ENCODE results near the gene LENG8. TPM values are rescaled to one million over a fixed set of nuclear protein-coding genes. Genes with fewer than 3 reads are reported as not detected.
"Not testable (repeated sequence)": the region's sequence is repeated elsewhere in the genome, so short reads cannot be mapped to it uniquely, and the experiment has no call there.

Gene LENG8
- polyA plus RNA-seq, 1 donor from 2014 or later, result 24.2 TPM

GRCh38 chr19:54489766-54490165, 40.8 kb downstream of the LENG8 start:
- Histone ChIP-seq H4K20me1 (ENCODE audit: insufficient read depth) (no peaks in the 10 kb centered on the region), H3K27me3 (ENCODE audit: insufficient read depth, low read depth, low read length) (no peaks in the 10 kb centered on the region), H3K9ac (ENCODE audit: low read length) (no peak overlapping the region), H3K79me2 (replicated peaks; ENCODE audit: insufficient read depth, low read length) (no peaks in the 10 kb centered on the region), H3K4me2 (ENCODE audit: low read length) (no peak overlapping the region), H3K27ac (ENCODE audit: low read length) (no peak overlapping the region), H3F3A (ENCODE audit: insufficient read depth, low read length, poor library complexity, severe bottlenecking) (no peaks in the 10 kb centered on the region), H3K36me3 (ENCODE audit: insufficient read depth, low read length) (no peaks in the 10 kb centered on the region), H3K9me2 (ENCODE audit: insufficient read depth, low read length) (no peaks in the 10 kb centered on the region), H3K4me3 (ENCODE audit: low read length) (no peak overlapping the region), H2AFZ (ENCODE audit: low read depth, low read length) (no peak overlapping the region), H3K9me3 (ENCODE audit: low read length) (no peaks in the 10 kb centered on the region)
- TF ChIP-seq MXI1 (conservative IDR thresholded peaks at IDR 0.05; ENCODE audit: poor library complexity, severe bottlenecking) (no peak), TAF1 (IDR thresholded peaks at IDR 0.05; ENCODE audit: low read depth) (no peak), CTCF (IDR thresholded peaks at IDR 0.05; ENCODE audit: poor library complexity, severe bottlenecking) (no peak), POLR2AphosphoS5 (IDR thresholded peaks at IDR 0.05) (no peak), SMC3 (conservative IDR thresholded peaks at IDR 0.05; ENCODE audit: poor library complexity) (no peak), EZH2 (IDR thresholded peaks at IDR 0.05; ENCODE audit: borderline replicate concordance, insufficient read depth, low read length, poor library complexity, severe bottlenecking) (no peak), RAD21 (conservative IDR thresholded peaks at IDR 0.05) (no peak), EP300 (conservative IDR thresholded peaks at IDR 0.05; ENCODE audit: poor library complexity, severe bottlenecking) (no peak)
- TF ChIP-seq, protein P1, sequence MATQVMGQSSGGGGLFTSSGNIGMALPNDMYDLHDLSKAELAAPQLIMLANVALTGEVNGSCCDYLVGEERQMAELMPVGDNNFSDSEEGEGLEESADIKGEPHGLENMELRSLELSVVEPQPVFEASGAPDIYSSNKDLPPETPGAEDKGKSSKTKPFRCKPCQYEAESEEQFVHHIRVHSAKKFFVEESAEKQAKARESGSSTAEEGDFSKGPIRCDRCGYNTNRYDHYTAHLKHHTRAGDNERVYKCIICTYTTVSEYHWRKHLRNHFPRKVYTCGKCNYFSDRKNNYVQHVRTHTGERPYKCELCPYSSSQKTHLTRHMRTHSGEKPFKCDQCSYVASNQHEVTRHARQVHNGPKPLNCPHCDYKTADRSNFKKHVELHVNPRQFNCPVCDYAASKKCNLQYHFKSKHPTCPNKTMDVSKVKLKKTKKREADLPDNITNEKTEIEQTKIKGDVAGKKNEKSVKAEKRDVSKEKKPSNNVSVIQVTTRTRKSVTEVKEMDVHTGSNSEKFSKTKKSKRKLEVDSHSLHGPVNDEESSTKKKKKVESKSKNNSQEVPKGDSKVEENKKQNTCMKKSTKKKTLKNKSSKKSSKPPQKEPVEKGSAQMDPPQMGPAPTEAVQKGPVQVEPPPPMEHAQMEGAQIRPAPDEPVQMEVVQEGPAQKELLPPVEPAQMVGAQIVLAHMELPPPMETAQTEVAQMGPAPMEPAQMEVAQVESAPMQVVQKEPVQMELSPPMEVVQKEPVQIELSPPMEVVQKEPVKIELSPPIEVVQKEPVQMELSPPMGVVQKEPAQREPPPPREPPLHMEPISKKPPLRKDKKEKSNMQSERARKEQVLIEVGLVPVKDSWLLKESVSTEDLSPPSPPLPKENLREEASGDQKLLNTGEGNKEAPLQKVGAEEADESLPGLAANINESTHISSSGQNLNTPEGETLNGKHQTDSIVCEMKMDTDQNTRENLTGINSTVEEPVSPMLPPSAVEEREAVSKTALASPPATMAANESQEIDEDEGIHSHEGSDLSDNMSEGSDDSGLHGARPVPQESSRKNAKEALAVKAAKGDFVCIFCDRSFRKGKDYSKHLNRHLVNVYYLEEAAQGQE (IDR thresholded peaks at IDR 0.05; ENCODE audit: borderline replicate concordance), result no peak

DNA sequence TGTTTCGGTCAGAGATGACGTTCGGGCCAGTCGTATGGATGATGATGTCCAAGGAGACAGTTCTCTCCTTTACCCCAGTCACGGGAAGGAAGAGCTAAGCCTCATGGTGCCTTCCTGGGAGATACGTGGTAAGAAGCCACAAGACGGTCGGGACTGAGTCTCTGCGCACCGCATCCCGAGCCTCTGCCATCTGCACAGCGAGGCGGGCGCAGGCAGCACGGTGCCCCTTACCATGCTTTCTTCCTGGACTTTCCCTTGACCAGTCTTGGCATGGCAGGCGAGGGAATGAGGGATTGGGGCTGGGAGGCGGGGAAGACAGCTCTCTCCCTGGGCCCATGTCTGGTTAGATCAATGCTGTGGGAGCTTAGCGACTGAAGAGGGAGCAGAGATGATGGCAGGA, 43.6 kb downstream of the LENG8 start:
- no peaks in the 10 kb centered on the region for H3K79me2 ChIP-seq (replicated peaks; ENCODE audit: insufficient read depth, low read length)
- H3K36me3 ChIP-seq (ENCODE audit: insufficient read depth, low read length), result no peaks in the 10 kb centered on the region
- no peak overlapping the region for H3K4me3 ChIP-seq (ENCODE audit: low read length)
- H2AFZ ChIP-seq (ENCODE audit: low read depth, low read length), result no peak overlapping the region
- TF ChIP-seq RAD21 (conservative IDR thresholded peaks at IDR 0.05) (no peak), MXI1 (conservative IDR thresholded peaks at IDR 0.05; ENCODE audit: poor library complexity, severe bottlenecking) (no peak)
- no peak overlapping the region for H3K27ac ChIP-seq (ENCODE audit: low read length)
- no peaks in the 10 kb centered on the region for H3K27me3 ChIP-seq (ENCODE audit: insufficient read depth, low read depth, low read length)
- no peaks in the 10 kb centered on the region for H3K9me3 ChIP-seq (ENCODE audit: low read length)
- no peaks in the 10 kb centered on the region for H3K9me2 ChIP-seq (ENCODE audit: insufficient read depth, low read length)
- H3K4me2 ChIP-seq (ENCODE audit: low read length), result no peak overlapping the region
- H4K20me1 ChIP-seq (ENCODE audit: insufficient read depth), result no peaks in the 10 kb centered on the region
- no peaks in the 10 kb centered on the region for H3F3A ChIP-seq (ENCODE audit: insufficient read depth, low read length, poor library complexity, severe bottlenecking)
- no peak overlapping the region for H3K9ac ChIP-seq (ENCODE audit: low read length)

- H4K20me1 ChIP-seq (ENCODE audit: insufficient read depth); H3K27me3 ChIP-seq (ENCODE audit: insufficient read depth, low read depth, low read length); H3K9ac ChIP-seq (ENCODE audit: low read length); H3K36me3 ChIP-seq (ENCODE audit: insufficient read depth, low read length); H3F3A ChIP-seq (ENCODE audit: insufficient read depth, low read length, poor library complexity, severe bottlenecking); H3K79me2 ChIP-seq (replicated peaks; ENCODE audit: insufficient read depth, low read length); H3K4me3 ChIP-seq (ENCODE audit: low read length); H2AFZ ChIP-seq (ENCODE audit: low read depth, low read length); H3K27ac ChIP-seq (ENCODE audit: low read length); H3K9me3 ChIP-seq (ENCODE audit: low read length); H3K9me2 ChIP-seq (ENCODE audit: insufficient read depth, low read length); H3K4me2 ChIP-seq (ENCODE audit: low read length): not testable (repeated sequence)
Measured at GRCh38 chr19:54493056-54493455, 44.1 kb downstream of the LENG8 start.
